Keratinocyte (primary cell): ENCODE results near the gene EQTN. TPM values are rescaled to one million over a fixed set of nuclear protein-coding genes. Genes with fewer than 3 reads are reported as not detected.

ENCODE experiments used
- DNase-seq: peaks from one replicate; pipeline ENCODE4 v3.0.0-alpha.2; 2011; ENCODE audit warnings: low read depth, missing footprints, low spot score
- FAIRE-seq: peaks from 2 replicates; lab custom pipeline; 2011; peaks lifted over from hg19 to GRCh38; lab: Jason Lieb, UNC
- H2AFZ ChIP-seq: 2 replicates; pipeline ENCODE4 v1.6.0; 2012; ENCODE audit warnings: low read length, control low read depth, inconsistent platforms; ENCODE audit not compliant: control insufficient read depth
- H3K27ac ChIP-seq: 2 replicates; pipeline ENCODE4 v1.5.1; 2011; ENCODE audit warnings: low read length; ENCODE audit not compliant: control insufficient read depth, insufficient read depth
- H3K27me3 ChIP-seq: 3 replicates; pipeline ENCODE4 v1.6.0; 2011; ENCODE audit warnings: low read length; ENCODE audit not compliant: control insufficient read depth, insufficient read depth; ENCODE audit errors: extremely low read depth
- H3K36me3 ChIP-seq, 2 experiments: 2 replicates in 1 of 2; 3 replicates in 1 of 2; pipeline ENCODE4 v1.5.1; 2011; ENCODE audit warnings: low read length in 2 of 2, mild to moderate bottlenecking in 1 of 2; ENCODE audit not compliant: control insufficient read depth in 2 of 2, insufficient read depth in 2 of 2; ENCODE audit errors: extremely low read depth in 1 of 2
- H3K4me1 ChIP-seq: 3 replicates; pipeline ENCODE4 v1.5.1; 2011; ENCODE audit warnings: low read length; ENCODE audit not compliant: control insufficient read depth, insufficient read depth; ENCODE audit errors: extremely low read depth
- H3K4me2 ChIP-seq: 3 replicates; pipeline ENCODE4 v1.6.0; 2011; ENCODE audit warnings: low read depth, low read length; ENCODE audit not compliant: control insufficient read depth, insufficient read depth; ENCODE audit errors: extremely low read depth
- H3K4me3 ChIP-seq, 3 experiments: fragments of 200-600 bp in 1 of 3; sonication (generic) in 1 of 3; 2 replicates in 2 of 3; 3 replicates in 1 of 3; pipeline ENCODE4 v1.5.1; 2011 to 2016; ENCODE audit warnings: low read length in 3 of 3, mild to moderate bottlenecking in 3 of 3, control low read depth in 2 of 3, inconsistent platforms in 1 of 3, low read depth in 1 of 3, mixed read lengths in 1 of 3, mixed run types in 1 of 3, moderate library complexity in 1 of 3; ENCODE audit not compliant: control insufficient read depth in 2 of 3, insufficient read depth in 2 of 3; ENCODE audit errors: extremely low read depth in 1 of 3
- H3K79me2 ChIP-seq: 2 replicates; pipeline ENCODE4 v1.6.0; 2012; ENCODE audit warnings: low read length; ENCODE audit not compliant: control insufficient read depth, insufficient read depth
- H3K9ac ChIP-seq: 3 replicates; pipeline ENCODE4 v1.6.0; 2011; ENCODE audit warnings: low read length; ENCODE audit not compliant: control insufficient read depth, insufficient read depth; ENCODE audit errors: extremely low read depth
- H3K9me1 ChIP-seq: 3 replicates; pipeline ENCODE4 v1.6.0; 2011; ENCODE audit warnings: low read length; ENCODE audit not compliant: control insufficient read depth, insufficient read depth; ENCODE audit errors: extremely low read depth
- H3K9me3 ChIP-seq: 2 replicates; pipeline ENCODE4 v1.5.1; 2012; ENCODE audit warnings: low read depth, low read length; ENCODE audit not compliant: control insufficient read depth
- H4K20me1 ChIP-seq: 3 replicates; pipeline ENCODE4 v1.6.0; 2011; ENCODE audit warnings: low read length; ENCODE audit not compliant: control insufficient read depth, insufficient read depth; ENCODE audit errors: extremely low read depth
- CTCF ChIP-seq, 3 experiments: IDR thresholded peaks in 1 of 3; conservative IDR thresholded peaks in 1 of 3; optimal IDR thresholded peaks in 1 of 3; 2 replicates in 2 of 3; 3 replicates in 1 of 3; pipeline versions ENCODE3 to v1.5.1; 2011; ENCODE audit warnings: low read length in 3 of 3, mild to moderate bottlenecking in 3 of 3, moderate library complexity in 2 of 3, control low read depth in 1 of 3, inconsistent platforms in 1 of 3; ENCODE audit not compliant: insufficient read depth in 2 of 3; ENCODE audit errors: extremely low read depth in 1 of 3
- EZH2 ChIP-seq: IDR thresholded peaks from one replicate; pipeline ENCODE4 v1.6.1; 2012; ENCODE audit warnings: inconsistent platforms, mild to moderate bottlenecking, low read length, moderate library complexity
- dilution Hi-C: fragments of 300-500 bp; cut with MboI; formaldehyde crosslinking; loops from one replicate; pipeline ENCODE4 v1.7.0; 2020; ENCODE audit warnings: low sequenced_read_pairs; ENCODE audit not compliant: extremely low pct_ligation_motif_present
- polyA plus RNA-seq, 5 experiments: library from polyadenylated mRNA; depleted of rRNA in 3 of 5; stranded (reverse) in 3 of 5; stranded (forward) in 1 of 5; unstranded in 1 of 5; fragments of >200 nt; gene quantifications; 1 replicate in 1 of 5; 2 replicates in 3 of 5; 3 replicates in 1 of 5; pipeline versions ENCODE4 v1.2.1 to v1.2.3, GENCODE V29; 2011 to 2012; ENCODE audit warnings: missing spikeins in 2 of 5, low read depth in 1 of 5, low replicate concordance in 1 of 5

The EQTN gene
- polyA plus RNA-seq, 1 donor (not counting 4 experiments of a cell fraction or from before 2014, with no cell fraction given), result 0.21 TPM

- Histone ChIP-seq H3K27me3 (no peaks in the 10 kb centered on the region), H3K36me3 (no peaks in the 10 kb centered on the region), H3K9me1 (no peaks in the 10 kb centered on the region), H3K79me2 (no peaks in the 10 kb centered on the region), H3K9ac (no peak overlapping the region), H4K20me1 (no peaks in the 10 kb centered on the region), H2AFZ (no peak overlapping the region), H3K9me3 (no peaks in the 10 kb centered on the region), H3K4me1 (no peaks in the 10 kb centered on the region), H3K27ac (no peak overlapping the region), H3K4me3 (no peak overlapping the region), H3K4me2 (no peak overlapping the region)
- dilution Hi-C loops, result no loop called here
- no peak for FAIRE-seq
- DNase-seq, result no peak
- TF ChIP-seq EZH2 (no peak), CTCF (optimal IDR thresholded peaks at IDR 0.05 in 1 of 3, IDR thresholded peaks at IDR 0.05 in 1 of 3, conservative IDR thresholded peaks at IDR 0.05 in 1 of 3; ENCODE audit: extremely low read depth in 1 of 3, insufficient read depth in 2 of 3, low read length in 3 of 3) (no peak)
Measured at GRCh38 chr9:27279611-27280010, 17.3 kb downstream of the EQTN start.

GRCh38 chr9:27278374-27278773 lies 18.6 kb downstream of the EQTN start:
- H3K4me2 ChIP-seq, result no peak overlapping the region
- dilution Hi-C loops, result no loop called here
- H3K4me1 ChIP-seq, result no peaks in the 10 kb centered on the region
- no peak overlapping the region for H3K4me3 ChIP-seq
- no peaks in the 10 kb centered on the region for H4K20me1 ChIP-seq
- FAIRE-seq, result no peak
- H3K9me3 ChIP-seq, result no peaks in the 10 kb centered on the region
- DNase-seq, result no peak
- no peaks in the 10 kb centered on the region for H3K79me2 ChIP-seq
- no peak overlapping the region for H2AFZ ChIP-seq
- H3K27me3 ChIP-seq, result no peaks in the 10 kb centered on the region
- no peaks in the 10 kb centered on the region for H3K9me1 ChIP-seq
- TF ChIP-seq EZH2 (no peak), CTCF (optimal IDR thresholded peaks at IDR 0.05 in 1 of 3, IDR thresholded peaks at IDR 0.05 in 1 of 3, conservative IDR thresholded peaks at IDR 0.05 in 1 of 3; ENCODE audit: extremely low read depth in 1 of 3, insufficient read depth in 2 of 3, low read length in 3 of 3) (no peak)
- no peaks in the 10 kb centered on the region for H3K36me3 ChIP-seq
- H3K9ac ChIP-seq, result no peak overlapping the region
- no peak overlapping the region for H3K27ac ChIP-seq
